ENCODE data around the gene DCLK2. TPM values are rescaled to one million over a fixed set of nuclear protein-coding genes. Genes with fewer than 3 reads are reported as not detected.

DCLK2 gene
- total RNA-seq, 1 experiment from 2014 or later: 2.9 TPM

- H3K36me3 Mint-ChIP-seq (ENCODE audit: insufficient read depth, unreplicated experiment): no peaks in the 10 kb centered on the region
- POLR2A ChIA-PET: no interaction called here
- no peaks in the 10 kb centered on the region for H3K27me3 ChIP-seq (replicated peaks; ENCODE audit: control insufficient read depth, insufficient read depth, low read length)
- CTCF ChIA-PET: no interaction called here
- H3K36me3 ChIP-seq (ENCODE audit: control insufficient read depth, insufficient read depth, low read length): no peaks in the 10 kb centered on the region
- H3K4me3 Mint-ChIP-seq (ENCODE audit: unreplicated experiment): no peak overlapping the region
- no peak overlapping the region for H3K27ac Mint-ChIP-seq (ENCODE audit: unreplicated experiment)
- TF ChIP-seq CTCF (IDR thresholded peaks at IDR 0.05; ENCODE audit: insufficient read depth in 1 of 2, low read depth in 1 of 2, low read length in 1 of 2, severe bottlenecking in 1 of 2, unreplicated experiment in 1 of 2): no peak
- no peak for DNase-seq
- no peak overlapping the region for H3K4me3 ChIP-seq (ENCODE audit: low read depth, low read length)
- peaks cover 22% of the 10 kb centered on the region for H3K9me3 ChIP-seq
- intact Hi-C loops (cut with micrococcal nuclease; ENCODE audit: unreplicated experiment): no loop called here
- H3K4me1 ChIP-seq: 0 out of 2 replicates have a peak, but pooled peaks cover 3% of the 10 kb centered on the region
- H3K9me3 Mint-ChIP-seq (ENCODE audit: unreplicated experiment): peaks cover 34% of the 10 kb centered on the region
- H3K4me1 Mint-ChIP-seq (ENCODE audit: low read depth, unreplicated experiment): no peaks in the 10 kb centered on the region
- no TSS peak for BruUV-seq (replicated peaks)
- H3K27me3 Mint-ChIP-seq (ENCODE audit: insufficient read depth, unreplicated experiment): no peaks in the 10 kb centered on the region
These were observed 21.7 kb upstream of the DCLK2 start for GRCh38 chr4:150056569-150056968.

DNA sequence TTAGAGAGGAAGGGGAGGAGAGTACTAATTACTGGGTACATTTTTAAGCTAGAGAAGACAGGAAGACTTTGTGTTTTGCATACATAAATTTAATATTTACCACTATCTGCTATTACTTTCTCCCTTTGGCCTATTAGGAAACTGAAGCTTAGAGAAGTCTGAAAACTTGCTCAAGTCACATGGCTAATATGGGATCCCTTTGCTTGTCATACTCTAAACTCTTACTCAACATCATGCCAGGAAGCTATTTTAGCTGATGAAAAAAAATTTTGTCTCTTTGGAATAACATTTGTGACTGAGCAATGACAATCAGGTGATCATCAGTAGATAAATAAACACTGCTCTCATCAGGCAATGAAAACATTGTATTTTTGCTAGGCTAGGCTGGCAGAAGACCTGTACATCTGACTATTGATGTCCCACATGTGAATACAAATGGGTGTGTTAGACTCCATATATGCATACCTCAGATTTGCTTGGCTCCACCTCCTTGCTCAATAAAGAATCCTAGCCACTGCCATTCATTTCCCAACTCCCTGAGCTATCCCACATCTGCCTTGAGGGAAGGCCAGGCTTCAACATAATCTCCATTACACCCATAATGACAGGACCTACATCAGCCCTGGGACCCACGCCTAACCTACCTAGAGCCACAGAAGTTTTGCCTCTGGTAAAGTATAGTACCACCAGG, 17.0 kb upstream of the DCLK2 start:
- no peaks in the 10 kb centered on the region for H3K4me1 Mint-ChIP-seq (ENCODE audit: low read depth, unreplicated experiment)

DNA sequence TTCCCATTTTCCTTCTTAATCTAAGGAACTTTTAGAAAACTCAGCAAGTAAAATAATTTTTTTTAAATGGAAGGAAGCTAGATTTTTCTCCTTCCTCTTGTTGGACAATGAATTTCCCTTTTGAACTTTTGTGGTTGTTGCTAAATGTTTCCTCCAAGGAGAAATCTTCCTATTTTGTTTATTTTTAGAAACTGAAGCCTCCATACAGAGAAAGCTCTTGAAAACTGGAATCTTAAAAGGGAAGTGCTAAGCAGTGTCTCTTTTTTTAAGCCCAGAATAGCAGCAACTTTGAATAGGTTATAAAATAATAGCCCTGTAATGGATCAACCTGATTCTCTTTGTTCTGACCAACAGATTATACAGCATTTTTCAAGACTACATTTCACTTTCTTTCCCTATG, 15.1 kb upstream of the DCLK2 start:
- no peak overlapping the region for H3K4me3 ChIP-seq (ENCODE audit: low read depth, low read length)
- no peak overlapping the region for H3K4me3 Mint-ChIP-seq (ENCODE audit: unreplicated experiment)
- no peaks in the 10 kb centered on the region for H3K36me3 ChIP-seq (ENCODE audit: control insufficient read depth, insufficient read depth, low read length)
- DNase-seq: no peak
- no peak overlapping the region for H3K27ac Mint-ChIP-seq (ENCODE audit: unreplicated experiment)
- no peaks in the 10 kb centered on the region for H3K4me1 ChIP-seq
- no peaks in the 10 kb centered on the region for H3K9me3 Mint-ChIP-seq (ENCODE audit: unreplicated experiment)
- H3K36me3 Mint-ChIP-seq (ENCODE audit: insufficient read depth, unreplicated experiment): no peaks in the 10 kb centered on the region
- intact Hi-C loops (cut with micrococcal nuclease; ENCODE audit: unreplicated experiment): no loop called here
- H3K9me3 ChIP-seq: no peaks in the 10 kb centered on the region
- no peaks in the 10 kb centered on the region for H3K4me1 Mint-ChIP-seq (ENCODE audit: low read depth, unreplicated experiment)
- BruUV-seq (replicated peaks): no TSS peak
- ChIA-PET POLR2A (no interaction called here), CTCF (no interaction called here)
- H3K27me3 Mint-ChIP-seq (ENCODE audit: insufficient read depth, unreplicated experiment): no peaks in the 10 kb centered on the region
- no peaks in the 10 kb centered on the region for H3K27me3 ChIP-seq (replicated peaks; ENCODE audit: control insufficient read depth, insufficient read depth, low read length)
- TF ChIP-seq CTCF (IDR thresholded peaks at IDR 0.05; ENCODE audit: insufficient read depth in 1 of 2, low read depth in 1 of 2, low read length in 1 of 2, severe bottlenecking in 1 of 2, unreplicated experiment in 1 of 2): no peak

More for the DNA sequence above, 17.0 kb upstream of the DCLK2 start:
- Mint-ChIP-seq H3K27me3 (ENCODE audit: insufficient read depth, unreplicated experiment) (no peaks in the 10 kb centered on the region), H3K27ac (ENCODE audit: unreplicated experiment) (no peak overlapping the region), H3K36me3 (ENCODE audit: insufficient read depth, unreplicated experiment) (no peaks in the 10 kb centered on the region), H3K9me3 (ENCODE audit: unreplicated experiment) (peaks cover 17% of the 10 kb centered on the region), H3K4me3 (ENCODE audit: unreplicated experiment) (no peak overlapping the region)
- no TSS peak for BruUV-seq (replicated peaks)
- intact Hi-C loops (cut with micrococcal nuclease; ENCODE audit: unreplicated experiment): no loop called here
- Histone ChIP-seq H3K27me3 (replicated peaks; ENCODE audit: control insufficient read depth, insufficient read depth, low read length) (no peaks in the 10 kb centered on the region), H3K36me3 (ENCODE audit: control insufficient read depth, insufficient read depth, low read length) (no peaks in the 10 kb centered on the region), H3K9me3 (peaks cover 9% of the 10 kb centered on the region; the same call in 1 of the 2 replicates), H3K4me3 (ENCODE audit: low read depth, low read length) (no peak overlapping the region), H3K4me1 (no peaks in the 10 kb centered on the region)
- no peak for TF ChIP-seq CTCF (IDR thresholded peaks at IDR 0.05; ENCODE audit: insufficient read depth in 1 of 2, low read depth in 1 of 2, low read length in 1 of 2, severe bottlenecking in 1 of 2, unreplicated experiment in 1 of 2)
- ChIA-PET POLR2A (no interaction called here), CTCF (no interaction called here)
- no peak for DNase-seq
